SH-SY5Y (cell line): ENCODE results near the gene SYPL2.

Experiments
- GATA2 ChIP-seq: IDR thresholded peaks from 2 replicates; pipeline ENCODE4 v1.6.1; 2011; ENCODE audit warnings: mild to moderate bottlenecking, low read depth, low read length
- GATA3 ChIP-seq: IDR thresholded peaks from 2 replicates; pipeline ENCODE4 v1.6.1; 2011; ENCODE audit warnings: low read depth, mild to moderate bottlenecking, low read length, moderate library complexity

DNA sequence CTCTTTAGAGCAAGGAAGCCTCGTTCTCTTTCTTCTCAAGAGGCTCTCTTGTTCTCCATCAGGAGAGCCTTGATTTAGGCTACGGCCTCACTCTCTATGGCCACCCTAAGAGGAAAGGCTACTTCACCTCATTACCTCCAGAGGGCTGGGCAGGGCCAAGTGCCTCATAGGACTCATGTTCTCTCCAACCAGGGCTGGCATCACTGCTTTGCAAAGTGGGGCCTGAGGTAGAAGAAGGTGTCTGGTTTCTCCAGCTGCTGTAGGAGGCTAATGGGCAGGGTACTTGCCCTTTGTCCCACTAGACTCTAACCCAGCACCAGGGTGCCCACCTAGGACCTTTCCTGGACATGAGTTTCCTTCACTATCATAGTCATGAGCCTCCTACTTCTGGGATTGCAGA is 15.3 kb downstream of the SYPL2 start:
- TF ChIP-seq GATA2 (no peak), GATA3 (no peak)
